Gastrocnemius medialis (tissue), 4 donors: Measurements from ENCODE around the gene ZBTB7A.

Experiments
- POLR2A ChIP-seq, 2 donors: fragments of 450-650 bp; IDR thresholded peaks; one replicate each; pipeline ENCODE4 v1.6.1; 2017; ENCODE audit warnings: antibody characterized with exemption in 2 of 2, mild to moderate bottlenecking in 2 of 2, moderate library complexity in 2 of 2
- TF ChIP-seq, protein P1 (sequence below), 5 experiments: fragments of 450-650 bp in 3 of 5; fragments of 200-600 bp in 2 of 5; sonication (generic) in 2 of 5; IDR thresholded peaks in 4 of 5; conservative IDR thresholded peaks in 1 of 5; 1 replicate in 4 of 5; 2 replicates in 1 of 5; pipeline ENCODE4 v1.5.1; 2016 to 2019; ENCODE audit warnings: antibody characterized with exemption in 5 of 5, mild to moderate bottlenecking in 3 of 5, moderate library complexity in 3 of 5

- TF ChIP-seq, protein P1, sequence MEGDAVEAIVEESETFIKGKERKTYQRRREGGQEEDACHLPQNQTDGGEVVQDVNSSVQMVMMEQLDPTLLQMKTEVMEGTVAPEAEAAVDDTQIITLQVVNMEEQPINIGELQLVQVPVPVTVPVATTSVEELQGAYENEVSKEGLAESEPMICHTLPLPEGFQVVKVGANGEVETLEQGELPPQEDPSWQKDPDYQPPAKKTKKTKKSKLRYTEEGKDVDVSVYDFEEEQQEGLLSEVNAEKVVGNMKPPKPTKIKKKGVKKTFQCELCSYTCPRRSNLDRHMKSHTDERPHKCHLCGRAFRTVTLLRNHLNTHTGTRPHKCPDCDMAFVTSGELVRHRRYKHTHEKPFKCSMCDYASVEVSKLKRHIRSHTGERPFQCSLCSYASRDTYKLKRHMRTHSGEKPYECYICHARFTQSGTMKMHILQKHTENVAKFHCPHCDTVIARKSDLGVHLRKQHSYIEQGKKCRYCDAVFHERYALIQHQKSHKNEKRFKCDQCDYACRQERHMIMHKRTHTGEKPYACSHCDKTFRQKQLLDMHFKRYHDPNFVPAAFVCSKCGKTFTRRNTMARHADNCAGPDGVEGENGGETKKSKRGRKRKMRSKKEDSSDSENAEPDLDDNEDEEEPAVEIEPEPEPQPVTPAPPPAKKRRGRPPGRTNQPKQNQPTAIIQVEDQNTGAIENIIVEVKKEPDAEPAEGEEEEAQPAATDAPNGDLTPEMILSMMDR (IDR thresholded peaks at IDR 0.05 in 4 of 5, conservative IDR thresholded peaks at IDR 0.05 in 1 of 5) = no peak
- no peak for TF ChIP-seq POLR2A (IDR thresholded peaks at IDR 0.05)
Measured at GRCh38 chr19:4046362-4046691, 20.4 kb downstream of the ZBTB7A start.
